SU-DHL-6 (cell line): ENCODE data around the gene CCNC.

ENCODE experiments used
- H2AFZ ChIP-seq: fragments of 200-600 bp; sonication (generic); 2 replicates; pipeline ENCODE4 v1.6.1; 2014; ENCODE audit warnings: low read depth, mild to moderate bottlenecking, moderate library complexity, mixed read lengths, antibody characterized with exemption, low read length; ENCODE audit not compliant: severe bottlenecking
- H3F3A ChIP-seq: fragments of 200-600 bp; shearing (Covaris generic); 2 replicates; pipeline ENCODE4 v1.6.0; 2016; ENCODE audit warnings: antibody characterized with exemption, mild to moderate bottlenecking; ENCODE audit not compliant: insufficient read depth
- H3K27ac ChIP-seq: fragments of 200-600 bp; sonication (generic); 2 replicates; pipeline ENCODE4 v1.5.1; 2016; ENCODE audit warnings: low read depth, mild to moderate bottlenecking, low read length, moderate library complexity, mixed read lengths
- H3K27me3 ChIP-seq: fragments of 200-600 bp; sonication (generic), shearing (Covaris generic); 2 replicates; pipeline ENCODE4 v1.6.0; 2014; ENCODE audit warnings: mild to moderate bottlenecking, low read length
- H3K36me3 ChIP-seq: fragments of 200-600 bp; sonication (generic); 2 replicates; pipeline ENCODE4 v1.6.1; 2014; ENCODE audit warnings: mild to moderate bottlenecking, low read length, mixed read lengths
- H3K4me2 ChIP-seq: fragments of 300-600, 200-600 bp; shearing (Covaris generic), sonication (generic); 2 replicates; pipeline ENCODE4 v1.6.0; 2014; ENCODE audit warnings: low read length, low read depth, mild to moderate bottlenecking; ENCODE audit not compliant: poor library complexity, severe bottlenecking
- H3K4me3 ChIP-seq: fragments of 200-600 bp; sonication (generic); 2 replicates; pipeline ENCODE4 v1.5.1; 2014; ENCODE audit warnings: antibody characterized with exemption, low read length, mild to moderate bottlenecking, mixed read lengths; ENCODE audit not compliant: insufficient read depth, poor library complexity, severe bottlenecking
- H3K79me2 ChIP-seq: fragments of 200-600 bp; sonication (generic); 2 replicates; pipeline ENCODE4 v1.6.1; 2014; ENCODE audit warnings: mild to moderate bottlenecking, low read length, moderate library complexity; ENCODE audit not compliant: insufficient read depth
- H3K9ac ChIP-seq: fragments of 200-600 bp; sonication (generic); 2 replicates; pipeline ENCODE4 v1.7.0; 2014; ENCODE audit warnings: mild to moderate bottlenecking, low read length
- H3K9me2 ChIP-seq: fragments of 200-600 bp; sonication (generic); replicated peaks from 2 replicates; pipeline ENCODE4 v1.6.1; 2014; ENCODE audit warnings: low read length; ENCODE audit not compliant: insufficient read depth
- H3K9me3 ChIP-seq: fragments of 200-600 bp; sonication (generic); 2 replicates; pipeline ENCODE4 v1.6.1; 2014; ENCODE audit warnings: low read length, mixed read lengths; ENCODE audit not compliant: insufficient read depth
- H4K20me1 ChIP-seq: fragments of 200-600 bp; sonication (generic); 2 replicates; pipeline ENCODE4 v1.6.1; 2014; ENCODE audit warnings: low read depth, mild to moderate bottlenecking, antibody characterized with exemption, low read length, moderate library complexity, mixed read lengths
- EZH2phosphoT487 ChIP-seq: fragments of 200-600 bp; sonication (generic), shearing (Covaris generic); conservative IDR thresholded peaks from 2 replicates; pipeline ENCODE4 v1.6.1; 2018; ENCODE audit warnings: mild to moderate bottlenecking, antibody characterized with exemption, low read length, moderate library complexity, mixed read lengths
- TF ChIP-seq, protein P1 (sequence below): fragments of 200-600 bp; sonication (generic); IDR thresholded peaks from one replicate; pipeline ENCODE4 v1.5.1; 2017; ENCODE audit warnings: antibody characterized with exemption, mild to moderate bottlenecking, low read length, moderate library complexity; ENCODE audit not compliant: insufficient read depth, poor library complexity, severe bottlenecking

Gene CCNC

DNA sequence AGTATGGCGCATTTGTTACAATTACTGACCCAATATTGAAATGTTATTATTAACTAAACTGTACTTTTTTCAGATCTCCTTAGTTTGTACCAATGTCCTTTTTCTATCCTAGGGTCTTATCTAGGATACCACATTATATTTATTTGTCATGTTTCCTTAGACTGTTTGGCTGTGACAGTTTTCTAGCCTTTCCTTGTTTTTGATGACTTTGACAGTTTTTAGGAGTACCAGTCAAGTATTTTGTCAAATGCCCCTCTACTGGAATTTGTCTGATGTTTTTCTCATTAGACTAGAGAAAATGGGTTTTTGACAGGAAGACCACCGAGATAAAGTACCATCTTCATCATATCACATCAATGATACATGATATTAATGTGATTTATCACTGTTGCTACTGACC, 14.6 kb downstream of the CCNC start:
- H2AFZ ChIP-seq = no peak overlapping the region
- no peaks in the 10 kb centered on the region for H3K9me3 ChIP-seq
- no peaks in the 10 kb centered on the region for H4K20me1 ChIP-seq
- H3F3A ChIP-seq = peaks cover 9% of the 10 kb centered on the region; the same call in 1 of the 2 replicates
- H3K9ac ChIP-seq = no peak overlapping the region
- H3K27me3 ChIP-seq = no peaks in the 10 kb centered on the region
- no peaks in the 10 kb centered on the region for H3K9me2 ChIP-seq
- TF ChIP-seq, protein P1, sequence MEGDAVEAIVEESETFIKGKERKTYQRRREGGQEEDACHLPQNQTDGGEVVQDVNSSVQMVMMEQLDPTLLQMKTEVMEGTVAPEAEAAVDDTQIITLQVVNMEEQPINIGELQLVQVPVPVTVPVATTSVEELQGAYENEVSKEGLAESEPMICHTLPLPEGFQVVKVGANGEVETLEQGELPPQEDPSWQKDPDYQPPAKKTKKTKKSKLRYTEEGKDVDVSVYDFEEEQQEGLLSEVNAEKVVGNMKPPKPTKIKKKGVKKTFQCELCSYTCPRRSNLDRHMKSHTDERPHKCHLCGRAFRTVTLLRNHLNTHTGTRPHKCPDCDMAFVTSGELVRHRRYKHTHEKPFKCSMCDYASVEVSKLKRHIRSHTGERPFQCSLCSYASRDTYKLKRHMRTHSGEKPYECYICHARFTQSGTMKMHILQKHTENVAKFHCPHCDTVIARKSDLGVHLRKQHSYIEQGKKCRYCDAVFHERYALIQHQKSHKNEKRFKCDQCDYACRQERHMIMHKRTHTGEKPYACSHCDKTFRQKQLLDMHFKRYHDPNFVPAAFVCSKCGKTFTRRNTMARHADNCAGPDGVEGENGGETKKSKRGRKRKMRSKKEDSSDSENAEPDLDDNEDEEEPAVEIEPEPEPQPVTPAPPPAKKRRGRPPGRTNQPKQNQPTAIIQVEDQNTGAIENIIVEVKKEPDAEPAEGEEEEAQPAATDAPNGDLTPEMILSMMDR = no peak
- H3K4me2 ChIP-seq = no peak overlapping the region
- no peaks in the 10 kb centered on the region for H3K79me2 ChIP-seq
- H3K27ac ChIP-seq = no peak overlapping the region
- peaks cover 49% of the 10 kb centered on the region; the same call in 1 of the 2 replicates for H3K36me3 ChIP-seq
- no peak overlapping the region for H3K4me3 ChIP-seq

DNA sequence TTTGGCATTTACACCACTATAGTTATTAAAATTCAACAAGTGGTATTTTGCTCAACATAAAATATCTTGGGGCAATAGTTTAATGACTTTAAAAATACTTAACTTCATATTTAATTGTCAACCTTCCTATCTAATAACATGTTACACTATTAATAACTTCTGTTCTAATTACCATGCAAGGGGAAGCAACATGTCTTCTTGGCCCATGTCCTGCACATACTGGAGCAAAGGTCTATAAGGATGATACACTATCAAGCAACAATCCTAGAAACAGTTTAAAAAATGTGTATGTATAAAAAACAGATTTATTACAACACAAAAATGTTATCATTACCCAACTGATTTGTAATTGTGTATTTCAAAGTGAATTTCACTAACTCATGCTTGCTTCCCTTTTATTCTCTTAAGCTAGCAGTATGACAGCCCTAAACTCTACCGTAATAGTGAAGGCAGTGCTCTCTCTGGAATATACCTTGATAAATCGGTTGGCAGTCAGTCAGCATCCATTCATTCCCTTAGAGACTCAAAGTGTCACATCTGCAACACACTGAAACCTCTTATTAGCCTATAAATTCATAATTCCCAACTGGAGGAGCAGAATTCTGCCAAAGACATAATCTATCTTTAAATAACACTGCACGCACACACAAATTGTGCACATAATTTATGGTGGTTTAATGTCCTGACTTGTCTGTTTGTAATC, 18.3 kb downstream of the CCNC start:
- H4K20me1 ChIP-seq = no peaks in the 10 kb centered on the region
- no peak overlapping the region for H2AFZ ChIP-seq
- no peak for TF ChIP-seq EZH2phosphoT487
- TF ChIP-seq, protein P1 = no peak
- H3K9ac ChIP-seq = no peak overlapping the region
- H3K36me3 ChIP-seq = peaks cover 32% of the 10 kb centered on the region; the same call in 1 of the 2 replicates
- no peak overlapping the region for H3K4me3 ChIP-seq
- H3K79me2 ChIP-seq = no peaks in the 10 kb centered on the region
- no peaks in the 10 kb centered on the region for H3K27me3 ChIP-seq
- no peak overlapping the region for H3K27ac ChIP-seq
- H3K4me2 ChIP-seq = no peak overlapping the region
- 0 out of 2 replicates have a peak, but pooled peaks cover 9% of the 10 kb centered on the region for H3F3A ChIP-seq
- H3K9me3 ChIP-seq = no peaks in the 10 kb centered on the region
- H3K9me2 ChIP-seq = no peaks in the 10 kb centered on the region

DNA sequence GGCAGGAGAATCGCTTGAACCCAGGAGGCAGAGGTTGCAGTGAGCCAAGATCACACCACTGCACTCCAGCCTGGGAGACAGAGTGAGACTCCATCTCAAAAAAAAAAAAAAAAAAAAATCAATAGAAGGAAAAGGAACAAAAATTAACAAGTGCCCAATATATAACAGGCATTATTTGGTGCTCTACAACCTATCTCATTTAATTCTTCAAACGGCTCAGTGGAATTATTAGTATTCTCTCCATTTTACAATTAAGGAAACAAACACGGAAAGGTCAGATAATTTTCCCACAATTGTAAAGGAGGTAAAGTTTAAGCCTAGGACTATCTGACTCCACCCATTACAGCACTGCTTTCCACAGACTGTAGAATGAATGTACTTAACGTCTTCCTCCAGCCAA, 19.8 kb downstream of the CCNC start:
- Histone ChIP-seq H3K27ac (no peak overlapping the region), H3K4me3 (no peak overlapping the region), H4K20me1 (no peaks in the 10 kb centered on the region), H3K27me3 (no peaks in the 10 kb centered on the region), H3K9me3 (no peaks in the 10 kb centered on the region), H3K9me2 (no peaks in the 10 kb centered on the region), H2AFZ (no peak overlapping the region), H3K4me2 (no peak overlapping the region), H3K79me2 (no peaks in the 10 kb centered on the region), H3K36me3 (peaks cover 42% of the 10 kb centered on the region), H3K9ac (no peak overlapping the region), H3F3A (0 out of 2 replicates have a peak, but pooled peaks cover 15% of the 10 kb centered on the region)
- no peak for TF ChIP-seq EZH2phosphoT487
- TF ChIP-seq, protein P1 = no peak
